Activated T-helper 2 cell treated with anti-CD3 and anti-CD28 coated beads, Interferon-gamma antibody, Interleukin-2, Interleukin-4, amounts not matched to agents 10 μg/mL and 5 μg/mL and 100 μg/mL, durations not matched to agents 14 hours and 24 hours and 36 hours (primary cell): ENCODE data around the gene GPS2. TPM values are rescaled to one million over a fixed set of nuclear protein-coding genes. Genes with fewer than 3 reads are reported as not detected.
"Not testable (repeated sequence)": the region's sequence is repeated elsewhere in the genome, so short reads cannot be mapped to it uniquely, and the experiment has no call there.

ENCODE experiments used
- DNase-seq: peaks from one replicate; pipeline ENCODE4 v3.0.0; 2021; ENCODE audit warnings: low spot score
- H3K27ac Mint-ChIP-seq: one replicate; pipeline ENCODE4 v1.8.0; 2021; ENCODE audit warnings: mixed read lengths
- H3K27me3 Mint-ChIP-seq: one replicate; pipeline ENCODE4 v1.8.0; 2021; ENCODE audit warnings: low read depth, mixed read lengths
- H3K36me3 Mint-ChIP-seq: one replicate; pipeline ENCODE4 v1.8.0; 2021; ENCODE audit warnings: low read depth, mixed read lengths
- H3K4me1 Mint-ChIP-seq: one replicate; pipeline ENCODE4 v1.8.0; 2021; ENCODE audit warnings: low read depth, mixed read lengths
- H3K4me3 Mint-ChIP-seq: one replicate; pipeline ENCODE4 v1.8.0; 2021; ENCODE audit warnings: low read depth, mild to moderate bottlenecking, moderate library complexity, mixed read lengths
- H3K9me3 Mint-ChIP-seq: one replicate; pipeline ENCODE4 v1.8.0; 2021; ENCODE audit warnings: mixed read lengths
- intact Hi-C: fragments of 100-400 bp; cut with micrococcal nuclease; formaldehyde crosslinking; loops from one replicate; pipeline ENCODE4 v1.15.1; 2023
- total RNA-seq: library from RNA; stranded (reverse); gene quantifications from 2 replicates; pipeline ENCODE4 v1.2.3, GENCODE V29; 2022

Gene GPS2
- total RNA-seq, 1 donor from 2014 or later: 64.9 TPM

GRCh38 chr17:7334938-7335538 lies 19.9 kb upstream of the GPS2 start:
- Mint-ChIP-seq H3K9me3 (no peaks in the 10 kb centered on the region), H3K36me3 (peaks cover 26% of the 10 kb centered on the region), H3K4me3 (peak overlapping the region; percentile 54), H3K27ac (no peak overlapping the region), H3K27me3 (no peaks in the 10 kb centered on the region), H3K4me1 (peaks cover 43% of the 10 kb centered on the region)
- DNase-seq: no peak
- intact Hi-C loops: no loop called here

- Mint-ChIP-seq H3K4me1 (peaks cover 40% of the 10 kb centered on the region), H3K4me3 (peak overlapping the region; percentile 66), H3K27ac (peak overlapping the region; percentile 85), H3K36me3 (peaks cover 11% of the 10 kb centered on the region)
- peak; percentile 71 for DNase-seq
- H3K9me3 Mint-ChIP-seq, H3K27me3 Mint-ChIP-seq, intact Hi-C loops: not testable (repeated sequence)
Measured at GRCh38 chr17:7332600-7333069, 17.5 kb upstream of the GPS2 start.

GRCh38 chr17:7332111-7332510 lies 17.0 kb upstream of the GPS2 start:
- intact Hi-C loops: no loop called here
- peaks cover 6% of the 10 kb centered on the region for H3K36me3 Mint-ChIP-seq
- H3K27ac Mint-ChIP-seq: peak overlapping the region; percentile 85
- peaks cover 39% of the 10 kb centered on the region for H3K4me1 Mint-ChIP-seq
- peak overlapping the region; percentile 66 for H3K4me3 Mint-ChIP-seq
- no peaks in the 10 kb centered on the region for H3K9me3 Mint-ChIP-seq
- H3K27me3 Mint-ChIP-seq: no peaks in the 10 kb centered on the region
- DNase-seq: no peak

GRCh38 chr17:7330638-7331015 lies 15.5 kb upstream of the GPS2 start:
- Mint-ChIP-seq H3K4me3 (peak overlapping the region; percentile 87), H3K27me3 (no peaks in the 10 kb centered on the region), H3K4me1 (peaks cover 32% of the 10 kb centered on the region), H3K27ac (peak overlapping the region; percentile 95), H3K9me3 (no peaks in the 10 kb centered on the region), H3K36me3 (peaks cover 4% of the 10 kb centered on the region)
- DNase-seq: no peak
- intact Hi-C loops: loop anchor here (2.0 kb wide), 1 partner anchor 242 kb away; no protein-coding TSS in a partner anchor

- H3K4me1 Mint-ChIP-seq: peaks cover 26% of the 10 kb centered on the region
- intact Hi-C loops: loop anchor here (1.0 to 2.0 kb wide), 3 partner anchors 15 to 243 kb away; partner anchors contain the start of genes EIF5A and GPS2
Measured at GRCh38 chr17:7329997-7330637, 15.0 kb upstream of the GPS2 start.

GRCh38 chr17:7329374-7329996 lies 14.3 kb upstream of the GPS2 start:
- Mint-ChIP-seq H3K9me3 (no peaks in the 10 kb centered on the region), H3K36me3 (peaks cover 12% of the 10 kb centered on the region), H3K4me3 (peak overlapping the region; percentile 87), H3K27ac (peak overlapping the region; percentile 95), H3K4me1 (peaks cover 26% of the 10 kb centered on the region), H3K27me3 (no peaks in the 10 kb centered on the region)
- intact Hi-C loops: loop anchor here (1.0 kb wide), 2 partner anchors 14 to 22 kb away; partner anchors contain the start of genes EIF5A and GPS2
- DNase-seq: peak; percentile 96

More at GRCh38 chr17:7329997-7330637, 15.0 kb upstream of the GPS2 start:
- Mint-ChIP-seq H3K9me3 (no peaks in the 10 kb centered on the region), H3K4me3 (peak overlapping the region; percentile 87), H3K27me3 (no peaks in the 10 kb centered on the region), H3K36me3 (peaks cover 9% of the 10 kb centered on the region), H3K27ac (peak overlapping the region; percentile 95)
- peak; percentile 79 for DNase-seq

- Mint-ChIP-seq H3K9me3 (no peaks in the 10 kb centered on the region), H3K27ac (peak within 1 kb of the TSS; percentile 95), H3K4me3 (peak within 1 kb of the TSS; percentile 90), H3K4me1 (peaks cover 26% of the 10 kb centered on the region), H3K27me3 (no peaks in the 10 kb centered on the region), H3K36me3 (peaks cover 17% of the 10 kb centered on the region)
- no peak for DNase-seq
- intact Hi-C loops: loop anchor here (1.0 kb wide), 2 partner anchors 14 to 22 kb away; partner anchors contain the start of genes EIF5A and GPS2
Measured at GRCh38 chr17:7328840-7329373, 13.7 kb upstream of the GPS2 start, which contains the start of gene NEURL4. Gene NEURL4, minus strand, starts transcription at chr17:7329335. Its CDS starts 23 bp downstream, at chr17:7329312.

GRCh38 chr17:7328009-7328408 lies 12.8 kb upstream of the GPS2 start:
- peaks cover 25% of the 10 kb centered on the region for H3K36me3 Mint-ChIP-seq
- H3K27me3 Mint-ChIP-seq: no peaks in the 10 kb centered on the region
- H3K9me3 Mint-ChIP-seq: no peaks in the 10 kb centered on the region
- intact Hi-C loops: no loop called here
- peak overlapping the region; percentile 10 for H3K27ac Mint-ChIP-seq
- peaks cover 22% of the 10 kb centered on the region for H3K4me1 Mint-ChIP-seq
- no peak for DNase-seq
- peak overlapping the region; percentile 90 for H3K4me3 Mint-ChIP-seq

GRCh38 chr17:7327501-7327900 lies 12.3 kb upstream of the GPS2 start:
- intact Hi-C loops: no loop called here
- H3K27ac Mint-ChIP-seq: no peak overlapping the region

GRCh38 chr17:7327056-7327455 lies 11.9 kb upstream of the GPS2 start:
- Mint-ChIP-seq H3K27me3 (no peaks in the 10 kb centered on the region), H3K4me3 (no peak overlapping the region), H3K4me1 (peaks cover 14% of the 10 kb centered on the region), H3K9me3 (no peaks in the 10 kb centered on the region), H3K36me3 (peaks cover 35% of the 10 kb centered on the region), H3K27ac (no peak overlapping the region)
- intact Hi-C loops: no loop called here
- DNase-seq: no peak

More at GRCh38 chr17:7327501-7327900, 12.3 kb upstream of the GPS2 start:
- Mint-ChIP-seq H3K4me3 (peak overlapping the region; percentile 58), H3K9me3 (no peaks in the 10 kb centered on the region), H3K27me3 (no peaks in the 10 kb centered on the region), H3K4me1 (peaks cover 18% of the 10 kb centered on the region), H3K36me3 (peaks cover 30% of the 10 kb centered on the region)
- no peak for DNase-seq

- no peak overlapping the region for H3K27ac Mint-ChIP-seq
- H3K4me1 Mint-ChIP-seq: peaks cover 14% of the 10 kb centered on the region
- H3K4me3 Mint-ChIP-seq: no peak overlapping the region
- no peak for DNase-seq
- no peaks in the 10 kb centered on the region for H3K27me3 Mint-ChIP-seq
- no peaks in the 10 kb centered on the region for H3K9me3 Mint-ChIP-seq
- peaks cover 43% of the 10 kb centered on the region for H3K36me3 Mint-ChIP-seq
- intact Hi-C loops: no loop called here
Measured at GRCh38 chr17:7326186-7326585, 11.0 kb upstream of the GPS2 start.

GRCh38 chr17:7325031-7325528 lies 9.9 kb upstream of the GPS2 start:
- intact Hi-C loops: no loop called here
- no peaks in the 10 kb centered on the region for H3K9me3 Mint-ChIP-seq
- peaks cover 10% of the 10 kb centered on the region for H3K4me1 Mint-ChIP-seq
- peaks cover 53% of the 10 kb centered on the region for H3K36me3 Mint-ChIP-seq
- no peak for DNase-seq
- no peak overlapping the region for H3K4me3 Mint-ChIP-seq
- no peak overlapping the region for H3K27ac Mint-ChIP-seq
- H3K27me3 Mint-ChIP-seq: no peaks in the 10 kb centered on the region
